GM12878 (cell line): ENCODE results near the gene TCN1. TPM values are rescaled to one million over a fixed set of nuclear protein-coding genes. Genes with fewer than 3 reads are reported as not detected.
A peak's percentile ranks its signal among the peaks of the same experiment; 100 is the strongest.

ENCODE experiments used
- ATAC-seq: fragments of 200-7000 bp; cut with Tn5 transposase; 3 replicates; pipeline ENCODE4 v1.9.1; 2020; ENCODE audit warnings: mild to moderate bottlenecking, moderate library complexity
- BruUV-seq: library from RNA; stranded (reverse); fragments of 400-500 nt; replicated peaks from 2 replicates; lab custom pipeline; 2021; lab: Mats Ljungman, UMichigan
- CTCF ChIA-PET: fragments of 300-600 bp; sonication (Branson Sonifier 250); formaldehyde crosslinking; extraction: SDS; loops from one replicate; lab custom pipeline; 2021; ENCODE audit warnings: inconsistent platforms; lab: Yijun Ruan, JAX
- POLR2A ChIA-PET: fragments of 350-600 bp; formaldehyde crosslinking; extraction: SDS; loops from one replicate; lab custom pipeline; 2021; ENCODE audit warnings: inconsistent platforms; lab: Charles Lee
- RAD21 ChIA-PET: fragments of 300-600 bp; sonication (Branson Sonifier 250); formaldehyde crosslinking; loops from one replicate; lab custom pipeline; 2023; ENCODE audit warnings: antibody characterized with exemption; ENCODE audit not compliant: unreplicated experiment; lab: Charles Lee
- SMC1A ChIA-PET: fragments of 300-600 bp; sonication (Branson Sonifier 250); formaldehyde crosslinking; loops from one replicate; lab custom pipeline; 2023; ENCODE audit not compliant: unreplicated experiment, uncharacterized antibody; lab: Charles Lee
- DNase-seq: peaks from one replicate; pipeline ENCODE4 v3.0.0-alpha.2; 2011; ENCODE audit warnings: low read depth, low spot score
- FAIRE-seq: peaks from 3 replicates; lab custom pipeline; 2011; peaks lifted over from hg19 to GRCh38; lab: Jason Lieb, UNC
- H2AFZ ChIP-seq: 2 replicates; pipeline ENCODE4 v1.6.0; 2011; ENCODE audit warnings: low read depth, low read length, control low read depth; ENCODE audit not compliant: control insufficient read depth
- H3K27ac ChIP-seq: 2 replicates; pipeline ENCODE4 v1.5.1; 2011; ENCODE audit warnings: control low read depth; ENCODE audit not compliant: control insufficient read depth, insufficient read depth
- H3K27me3 ChIP-seq, 2 experiments: replicated peaks in 1 of 2; 2 replicates each; pipeline versions ENCODE4 v1.6.0 to v1.6.1; 2011; ENCODE audit warnings: low read length in 1 of 2; ENCODE audit not compliant: control insufficient read depth in 2 of 2, insufficient read depth in 2 of 2
- H3K36me3 ChIP-seq, 2 experiments: 2 replicates each; pipeline ENCODE4 v1.5.1; 2011; ENCODE audit warnings: low read length in 1 of 2; ENCODE audit not compliant: control insufficient read depth in 2 of 2, insufficient read depth in 2 of 2
- H3K4me1 ChIP-seq: 2 replicates; pipeline ENCODE4 v1.6.1; 2011; ENCODE audit warnings: mild to moderate bottlenecking, low read length, moderate library complexity, mixed read lengths; ENCODE audit not compliant: control insufficient read depth, insufficient read depth
- H3K4me2 ChIP-seq: 2 replicates; pipeline ENCODE4 v1.6.0; 2011; ENCODE audit warnings: control low read depth; ENCODE audit not compliant: control insufficient read depth, insufficient read depth
- H3K4me3 ChIP-seq: fragments of 200-600 bp; sonication (generic); 2 replicates; pipeline ENCODE4 v1.5.1; 2016
- H3K79me2 ChIP-seq: 2 replicates; pipeline ENCODE4 v1.6.0; 2011; ENCODE audit warnings: low read length; ENCODE audit not compliant: control insufficient read depth, insufficient read depth
- H3K9ac ChIP-seq: 2 replicates; pipeline ENCODE4 v1.8.0; 2011; ENCODE audit warnings: low read length, control low read depth, mixed read lengths; ENCODE audit not compliant: control insufficient read depth, insufficient read depth
- H3K9me3 ChIP-seq: replicated peaks from 3 replicates; pipeline ENCODE4 v1.5.1; 2011; ENCODE audit warnings: mild to moderate bottlenecking, low read length; ENCODE audit not compliant: control insufficient read depth, insufficient read depth
- H4K20me1 ChIP-seq: 2 replicates; pipeline ENCODE4 v1.6.0; 2011; ENCODE audit not compliant: control insufficient read depth, insufficient read depth
- ESRRA ChIP-seq: IDR thresholded peaks from 2 replicates; pipeline ENCODE4 v1.6.1; 2012; ENCODE audit warnings: mild to moderate bottlenecking, low read length, improper control_type of control experiment
- NFXL1 ChIP-seq: fragments of 450-650 bp; IDR thresholded peaks from 2 replicates; pipeline ENCODE4 v1.6.1; 2017; ENCODE audit warnings: antibody characterized with exemption, mild to moderate bottlenecking, borderline replicate concordance
- SPI1 ChIP-seq: IDR thresholded peaks from 2 replicates; pipeline ENCODE4 v1.6.1; 2011; ENCODE audit warnings: low read depth, mild to moderate bottlenecking, low read length, moderate library complexity, borderline replicate concordance; ENCODE audit not compliant: insufficient read depth
- WGBS: methylation state at CpG from one replicate; pipeline ENCODE4 v1.1.6; 2016; ENCODE audit warnings: low lambda C conversion rate; ENCODE audit not compliant: insufficient replicate concordance, insufficient coverage; ENCODE audit errors: missing lambda C conversion rate; 5-methylcytosine and 5-hydroxymethylcytosine counted together
- in situ Hi-C: fragments of 300-500 bp; cut with MboI; formaldehyde crosslinking; loops from 9 replicates; pipeline ENCODE4 v1.14.3; 2018; ENCODE audit warnings: mixed read lengths
- intact Hi-C: fragments of 100-400 bp; cut with micrococcal nuclease; formaldehyde crosslinking; loops from one replicate; pipeline ENCODE4 v1.14.2; 2022; ENCODE audit not compliant: unreplicated experiment
- polyA plus RNA-seq, 11 experiments: library from polyadenylated mRNA; depleted of rRNA in 4 of 11; unstranded in 6 of 11; stranded (reverse) in 5 of 11; fragments of >200 nt; fragmentation: Nextera tagmentation in 4 of 11; fragmentation: Illumina TruSeq in 1 of 11; extraction: Ambion mirVana in 4 of 11; extraction: Trizol in 1 of 11; gene quantifications; 1 replicate in 1 of 11; 2 replicates in 10 of 11; pipeline versions ENCODE4 v1.2.1 to v1.2.3, GENCODE V29; 2011 to 2016; ENCODE audit warnings: inconsistent platforms in 2 of 11, missing spikeins in 2 of 11, low read depth in 1 of 11
- total RNA-seq, 4 experiments: library from RNA; depleted of rRNA in 3 of 4; stranded (reverse); fragments of >200 nt in 3 of 4; fragmentation: Illumina TruSeq in 1 of 4; extraction: Trizol in 1 of 4; gene quantifications; 2 replicates each; pipeline versions ENCODE4 v1.2.1 to v1.2.3, GENCODE V29; 2013 to 2021

TCN1 gene
- total and polyA plus RNA-seq, 10 of the 15 experiments (the other 5 are each of a cell fraction or from before 2014, with no cell fraction given): not detected

DNA sequence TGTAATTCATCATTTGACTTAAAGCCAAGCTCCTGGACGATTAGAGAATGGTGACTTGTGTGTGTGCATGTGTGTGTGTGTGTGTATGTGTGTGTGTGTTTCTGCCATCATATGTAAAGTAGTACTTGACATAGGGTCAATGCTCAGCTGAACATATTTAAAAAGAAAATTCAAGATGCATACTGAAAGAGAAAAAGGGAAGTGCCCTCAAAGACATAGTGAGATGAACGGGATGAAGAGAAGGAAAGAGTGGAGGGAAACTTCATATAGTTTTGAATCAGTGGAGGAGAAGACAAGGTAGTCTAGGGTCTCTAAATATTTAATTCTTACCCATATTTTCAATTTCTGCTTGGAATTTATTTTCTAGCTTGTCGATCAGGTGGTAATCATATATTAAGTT, 4.0 kb downstream of the TCN1 start:
- ATAC-seq: no peak
- ChIA-PET CTCF (no interaction called here), POLR2A (interaction anchor here (0.5 kb wide), 1 partner anchor 150 kb away, joined by 3 read pairs; no protein-coding TSS in a partner anchor), RAD21 (no interaction called here), SMC1A (interaction anchor here (0.6 kb wide), 1 partner anchor 49 kb away, joined by 3 read pairs; no protein-coding TSS in a partner anchor)
- intact Hi-C loops (no loop called here), in situ Hi-C loops (no loop called here)
- H3K4me1 ChIP-seq: no peaks in the 10 kb centered on the region
- 1% methylated on average over 3 of the region's 3 CpGs for WGBS
- no peaks in the 10 kb centered on the region for H3K36me3 ChIP-seq
- no TSS peak for BruUV-seq
- H3K4me3 ChIP-seq: no peak overlapping the region
- H3K27me3 ChIP-seq: peaks cover 0 to 2% of the 10 kb centered on the region in 2 experiments; a peak in 1 of 4 replicates
- H4K20me1 ChIP-seq: no peaks in the 10 kb centered on the region
- no peak for FAIRE-seq
- no peak overlapping the region for H2AFZ ChIP-seq
- no peak overlapping the region for H3K4me2 ChIP-seq
- no peaks in the 10 kb centered on the region for H3K9me3 ChIP-seq
- no peaks in the 10 kb centered on the region for H3K79me2 ChIP-seq
- TF ChIP-seq SPI1: peak; percentile 27; the same call in 1 of the 2 replicates
- no peak for TF ChIP-seq NFXL1
- no peak overlapping the region for H3K27ac ChIP-seq
- no peak overlapping the region for H3K9ac ChIP-seq
- DNase-seq: no peak

DNA sequence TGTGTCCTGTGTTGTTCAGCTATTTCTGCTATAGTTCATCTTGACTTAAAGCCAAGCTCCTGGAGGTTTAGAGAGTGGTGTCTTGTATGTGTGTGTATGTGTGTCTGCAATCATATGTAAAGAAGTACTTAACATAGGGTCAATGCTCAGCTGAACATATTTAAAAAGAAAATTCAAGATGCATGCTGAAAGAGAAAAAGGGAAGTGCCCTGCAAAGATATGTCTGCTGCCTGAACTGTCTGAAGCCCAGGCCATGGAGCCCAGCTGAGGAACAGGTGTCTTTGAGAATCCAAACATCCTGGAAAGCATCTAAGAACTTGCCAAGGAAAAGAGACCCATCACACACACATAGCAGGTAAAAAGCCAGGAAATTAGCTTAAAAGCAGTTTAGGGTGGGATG, 6.6 kb downstream of the TCN1 start:
- FAIRE-seq (no peak), ATAC-seq (no peak), DNase-seq (no peak)
- H3K9ac ChIP-seq: no peak overlapping the region
- H3K4me3 ChIP-seq: no peak overlapping the region
- in situ Hi-C loops (no loop called here), intact Hi-C loops (no loop called here)
- peaks cover 0 to 2% of the 10 kb centered on the region in 2 experiments; a peak in 1 of 4 replicates for H3K27me3 ChIP-seq
- no peaks in the 10 kb centered on the region for H3K9me3 ChIP-seq
- no peak overlapping the region for H2AFZ ChIP-seq
- POLR2A ChIA-PET: no interaction called here
- no peaks in the 10 kb centered on the region for H3K36me3 ChIP-seq
- no peaks in the 10 kb centered on the region for H3K4me1 ChIP-seq
- SMC1A ChIA-PET: no interaction called here
- no peak overlapping the region for H3K27ac ChIP-seq
- no peaks in the 10 kb centered on the region for H3K79me2 ChIP-seq
- RAD21 ChIA-PET: interaction anchor here (0.6 kb wide), 1 partner anchor 755 kb away, joined by 3 read pairs; no protein-coding TSS in a partner anchor
- no peak overlapping the region for H3K4me2 ChIP-seq
- no TSS peak for BruUV-seq
- H4K20me1 ChIP-seq: no peaks in the 10 kb centered on the region
- CTCF ChIA-PET: interaction anchor here (0.6 kb wide), 1 partner anchor 421 kb away, joined by 3 read pairs; no protein-coding TSS in a partner anchor
- peak; percentile 39; the same call in 1 of the 2 replicates for TF ChIP-seq SPI1
- TF ChIP-seq ESRRA: no peak
